ENCODE results near the gene SLC6A6.
A peak's percentile ranks its signal among the peaks of the same experiment; 100 is the strongest.

The SLC6A6 gene

GRCh38 chr3:14402304-14402811 is at the start of gene SLC6A6:
TSS of gene SLC6A6 (plus strand) at chr3:14402606. CDS start at chr3:14443635, 41,029 bp downstream.
- peak; percentile 96 for DNase-seq

- DNase-seq: no peak
These were observed 48.9 kb upstream of the SLC6A6 start for GRCh38 chr3:14353502-14353901.

GRCh38 chr3:14357463-14357862 is 44.9 kb upstream of the SLC6A6 start:
- DNase-seq: no peak

- DNase-seq: no peak
These were observed 43.8 kb upstream of the SLC6A6 start for GRCh38 chr3:14358426-14359211.

- no peak for DNase-seq
These were observed 43.1 kb upstream of the SLC6A6 start for GRCh38 chr3:14359348-14359747.

GRCh38 chr3:14360123-14360881 is 42.1 kb upstream of the SLC6A6 start:
- DNase-seq: no peak

GRCh38 chr3:14361068-14361677 is 41.2 kb upstream of the SLC6A6 start:
- no peak for DNase-seq

- no peak for DNase-seq
These were observed 39.5 kb upstream of the SLC6A6 start for GRCh38 chr3:14362890-14363289.

- DNase-seq: no peak
These were observed 39.0 kb upstream of the SLC6A6 start for GRCh38 chr3:14363379-14363778.

- no peak for DNase-seq
These were observed 38.4 kb upstream of the SLC6A6 start for GRCh38 chr3:14363991-14364390.

- DNase-seq: no peak
These were observed 37.7 kb upstream of the SLC6A6 start for GRCh38 chr3:14364580-14365292.

- no peak for DNase-seq
These were observed 36.2 kb upstream of the SLC6A6 start for GRCh38 chr3:14366248-14366647.

GRCh38 chr3:14366915-14367823 is 35.2 kb upstream of the SLC6A6 start:
- DNase-seq: no peak

- DNase-seq: no peak
These were observed 34.3 kb upstream of the SLC6A6 start for GRCh38 chr3:14368146-14368545.

- no peak for DNase-seq
These were observed 33.5 kb upstream of the SLC6A6 start for GRCh38 chr3:14368885-14369284.

- DNase-seq: no peak
These were observed 32.4 kb upstream of the SLC6A6 start for GRCh38 chr3:14369675-14370669.

GRCh38 chr3:14370720-14371572 is 31.5 kb upstream of the SLC6A6 start:
- no peak for DNase-seq

- no peak for DNase-seq
These were observed 30.6 kb upstream of the SLC6A6 start for GRCh38 chr3:14371573-14372474.
